Parathyroid adenoma (tissue), 2 donors: ENCODE results near the gene CEACAM8.

Source experiments
- H2AFZ ChIP-seq: fragments of 300-600 bp; sonication (generic); one replicate; pipeline ENCODE4 v1.7.0; 2017; ENCODE audit warnings: antibody characterized with exemption, mild to moderate bottlenecking
- H3K27ac ChIP-seq: fragments of 300-600 bp; sonication (generic); one replicate; pipeline ENCODE4 v1.7.0; 2017
- H3K27me3 ChIP-seq: fragments of 300-600 bp; sonication (generic); one replicate; pipeline ENCODE4 v1.7.0; 2017; ENCODE audit warnings: low read length; ENCODE audit not compliant: control insufficient read depth, insufficient read depth
- H3K36me3 ChIP-seq: fragments of 300-600 bp; sonication (generic); one replicate; pipeline ENCODE4 v1.7.0; 2017; ENCODE audit warnings: low read length; ENCODE audit not compliant: control insufficient read depth, insufficient read depth
- H3K4me1 ChIP-seq: fragments of 300-600 bp; sonication (generic); one replicate; pipeline ENCODE4 v1.7.0; 2017; ENCODE audit warnings: control low read depth
- H3K4me2 ChIP-seq: fragments of 300-600 bp; sonication (generic); one replicate; pipeline ENCODE4 v1.7.0; 2017; ENCODE audit warnings: low read length
- H3K4me3 ChIP-seq: fragments of 300-600 bp; sonication (generic); one replicate; pipeline ENCODE4 v1.7.0; 2017; ENCODE audit warnings: low read depth, low read length
- H3K79me2 ChIP-seq: fragments of 300-600 bp; sonication (generic); one replicate; pipeline ENCODE4 v1.7.0; 2017; ENCODE audit warnings: control low read depth
- H3K9ac ChIP-seq: fragments of 300-600 bp; sonication (generic); one replicate; pipeline ENCODE4 v1.7.0; 2017; ENCODE audit warnings: mild to moderate bottlenecking
- H3K9me3 ChIP-seq: fragments of 300-600 bp; sonication (generic); one replicate; pipeline ENCODE4 v1.7.0; 2017; ENCODE audit warnings: low read length; ENCODE audit not compliant: control insufficient read depth
- TF ChIP-seq, protein P1 (sequence below): fragments of 300-600 bp; sonication (generic); IDR thresholded peaks from one replicate; pipeline ENCODE4 v1.7.0; 2017; ENCODE audit warnings: antibody characterized with exemption, mild to moderate bottlenecking
- donor health status: primary hyperparathyroidism.

CEACAM8 gene

DNA sequence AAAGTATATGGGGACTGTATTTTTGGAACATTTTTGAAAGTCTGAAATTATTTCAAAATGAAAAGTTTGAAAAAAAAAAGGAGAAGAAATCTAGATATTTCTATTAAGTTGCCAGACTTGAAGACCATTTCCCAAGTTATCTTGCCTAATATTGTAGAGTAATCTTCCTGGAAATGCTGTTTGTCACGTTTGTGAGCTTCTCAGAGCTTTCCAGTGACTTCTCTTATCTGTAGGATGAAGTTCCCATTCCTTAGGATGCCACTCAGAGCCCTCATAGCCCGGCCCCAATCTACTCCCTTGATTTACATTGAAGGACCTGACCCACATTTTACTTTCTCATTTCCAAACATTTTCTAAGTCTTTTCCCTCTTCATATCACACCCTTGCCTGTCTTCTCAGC lies 23.6 kb downstream of the CEACAM8 start:
- Histone ChIP-seq H3K79me2 (no peaks in the 10 kb centered on the region), H3K36me3 (no peaks in the 10 kb centered on the region), H3K4me1 (no peaks in the 10 kb centered on the region), H3K4me2 (no peak overlapping the region), H3K9me3 (no peaks in the 10 kb centered on the region), H3K9ac (no peak overlapping the region), H3K27me3 (no peaks in the 10 kb centered on the region), H3K4me3 (no peak overlapping the region), H3K27ac (no peak overlapping the region), H2AFZ (no peak overlapping the region)
- TF ChIP-seq, protein P1, sequence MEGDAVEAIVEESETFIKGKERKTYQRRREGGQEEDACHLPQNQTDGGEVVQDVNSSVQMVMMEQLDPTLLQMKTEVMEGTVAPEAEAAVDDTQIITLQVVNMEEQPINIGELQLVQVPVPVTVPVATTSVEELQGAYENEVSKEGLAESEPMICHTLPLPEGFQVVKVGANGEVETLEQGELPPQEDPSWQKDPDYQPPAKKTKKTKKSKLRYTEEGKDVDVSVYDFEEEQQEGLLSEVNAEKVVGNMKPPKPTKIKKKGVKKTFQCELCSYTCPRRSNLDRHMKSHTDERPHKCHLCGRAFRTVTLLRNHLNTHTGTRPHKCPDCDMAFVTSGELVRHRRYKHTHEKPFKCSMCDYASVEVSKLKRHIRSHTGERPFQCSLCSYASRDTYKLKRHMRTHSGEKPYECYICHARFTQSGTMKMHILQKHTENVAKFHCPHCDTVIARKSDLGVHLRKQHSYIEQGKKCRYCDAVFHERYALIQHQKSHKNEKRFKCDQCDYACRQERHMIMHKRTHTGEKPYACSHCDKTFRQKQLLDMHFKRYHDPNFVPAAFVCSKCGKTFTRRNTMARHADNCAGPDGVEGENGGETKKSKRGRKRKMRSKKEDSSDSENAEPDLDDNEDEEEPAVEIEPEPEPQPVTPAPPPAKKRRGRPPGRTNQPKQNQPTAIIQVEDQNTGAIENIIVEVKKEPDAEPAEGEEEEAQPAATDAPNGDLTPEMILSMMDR: no peak

DNA sequence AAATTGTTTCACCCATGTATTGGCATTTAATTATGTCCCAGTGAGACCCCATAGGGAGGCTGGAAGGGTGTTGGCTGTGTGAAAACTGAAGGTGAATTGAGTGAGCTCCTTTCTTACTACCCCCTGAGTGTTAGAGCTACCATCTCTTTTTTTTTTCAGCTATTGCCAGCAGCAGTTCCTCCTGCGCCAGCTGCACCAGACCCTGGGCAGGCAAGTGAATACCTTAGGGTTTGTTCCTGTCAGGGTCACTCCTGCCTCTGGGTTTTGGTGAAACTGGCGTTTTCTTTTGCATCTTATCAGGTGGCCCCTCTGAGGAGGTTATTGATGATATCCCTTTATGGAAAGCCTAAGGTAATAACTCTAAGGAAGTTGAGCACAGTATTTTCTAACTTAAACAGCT lies 25.5 kb downstream of the CEACAM8 start:
- TF ChIP-seq, protein P1: no peak
- no peaks in the 10 kb centered on the region for H3K4me1 ChIP-seq

DNA sequence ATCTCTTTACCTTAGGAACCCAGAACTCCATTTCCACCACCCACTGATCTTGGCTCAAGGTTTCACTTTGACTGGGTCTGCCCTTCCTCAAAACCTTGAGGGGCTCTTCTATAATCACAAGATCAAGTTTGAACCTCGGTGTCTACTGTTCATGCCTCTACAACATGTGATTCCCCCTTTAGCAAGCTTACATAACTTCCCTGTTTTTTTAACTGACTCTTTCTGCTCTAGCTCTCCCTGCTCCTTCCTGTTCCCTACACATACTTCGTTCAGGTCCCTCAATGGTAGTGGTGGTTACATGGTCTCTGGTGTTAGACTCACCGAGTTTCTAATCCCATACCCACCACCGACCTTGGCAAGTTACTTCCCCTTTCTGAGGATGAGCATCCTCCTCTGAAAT lies 26.7 kb downstream of the CEACAM8 start:
- Histone ChIP-seq H3K4me3 (no peak overlapping the region), H3K27me3 (no peaks in the 10 kb centered on the region), H3K36me3 (no peaks in the 10 kb centered on the region), H3K9ac (no peak overlapping the region), H3K9me3 (no peaks in the 10 kb centered on the region), H3K4me2 (no peak overlapping the region), H3K4me1 (no peaks in the 10 kb centered on the region), H3K79me2 (no peaks in the 10 kb centered on the region), H3K27ac (no peak overlapping the region), H2AFZ (no peak overlapping the region)
- TF ChIP-seq, protein P1: no peak

More for the DNA sequence above, 25.5 kb downstream of the CEACAM8 start:
- no peaks in the 10 kb centered on the region for H3K36me3 ChIP-seq
- no peak overlapping the region for H2AFZ ChIP-seq
- H3K27me3 ChIP-seq: no peaks in the 10 kb centered on the region
- no peak overlapping the region for H3K27ac ChIP-seq
- no peak overlapping the region for H3K4me3 ChIP-seq
- no peak overlapping the region for H3K4me2 ChIP-seq
- no peaks in the 10 kb centered on the region for H3K9me3 ChIP-seq
- H3K9ac ChIP-seq: no peak overlapping the region
- H3K79me2 ChIP-seq: no peaks in the 10 kb centered on the region

DNA sequence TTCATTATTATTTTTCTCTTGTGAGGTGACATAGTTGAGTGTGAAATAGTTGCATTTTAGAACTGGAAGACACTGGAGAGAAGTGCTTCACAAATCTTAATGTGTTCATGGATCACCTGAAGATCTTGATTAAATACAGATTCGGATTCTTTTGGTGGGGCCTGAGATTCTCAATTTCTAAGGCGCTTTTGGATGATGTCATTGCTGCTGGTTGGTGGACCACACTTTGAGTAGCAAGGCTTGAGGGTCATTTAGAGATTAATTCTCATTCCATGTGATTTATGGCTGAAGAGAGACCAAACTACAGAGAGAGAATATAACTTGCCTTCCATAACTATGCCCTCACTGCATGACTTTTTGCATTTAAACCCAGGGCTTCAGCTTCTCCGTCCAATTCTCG lies 27.2 kb downstream of the CEACAM8 start:
- H3K4me1 ChIP-seq: no peaks in the 10 kb centered on the region
- H3K4me2 ChIP-seq: no peak overlapping the region
- H3K27ac ChIP-seq: no peak overlapping the region
- H3K27me3 ChIP-seq: no peaks in the 10 kb centered on the region
- H3K4me3 ChIP-seq: no peak overlapping the region
- TF ChIP-seq, protein P1: no peak
- no peak overlapping the region for H2AFZ ChIP-seq
- H3K9ac ChIP-seq: no peak overlapping the region
- no peaks in the 10 kb centered on the region for H3K9me3 ChIP-seq
- H3K36me3 ChIP-seq: no peaks in the 10 kb centered on the region
- no peaks in the 10 kb centered on the region for H3K79me2 ChIP-seq

DNA sequence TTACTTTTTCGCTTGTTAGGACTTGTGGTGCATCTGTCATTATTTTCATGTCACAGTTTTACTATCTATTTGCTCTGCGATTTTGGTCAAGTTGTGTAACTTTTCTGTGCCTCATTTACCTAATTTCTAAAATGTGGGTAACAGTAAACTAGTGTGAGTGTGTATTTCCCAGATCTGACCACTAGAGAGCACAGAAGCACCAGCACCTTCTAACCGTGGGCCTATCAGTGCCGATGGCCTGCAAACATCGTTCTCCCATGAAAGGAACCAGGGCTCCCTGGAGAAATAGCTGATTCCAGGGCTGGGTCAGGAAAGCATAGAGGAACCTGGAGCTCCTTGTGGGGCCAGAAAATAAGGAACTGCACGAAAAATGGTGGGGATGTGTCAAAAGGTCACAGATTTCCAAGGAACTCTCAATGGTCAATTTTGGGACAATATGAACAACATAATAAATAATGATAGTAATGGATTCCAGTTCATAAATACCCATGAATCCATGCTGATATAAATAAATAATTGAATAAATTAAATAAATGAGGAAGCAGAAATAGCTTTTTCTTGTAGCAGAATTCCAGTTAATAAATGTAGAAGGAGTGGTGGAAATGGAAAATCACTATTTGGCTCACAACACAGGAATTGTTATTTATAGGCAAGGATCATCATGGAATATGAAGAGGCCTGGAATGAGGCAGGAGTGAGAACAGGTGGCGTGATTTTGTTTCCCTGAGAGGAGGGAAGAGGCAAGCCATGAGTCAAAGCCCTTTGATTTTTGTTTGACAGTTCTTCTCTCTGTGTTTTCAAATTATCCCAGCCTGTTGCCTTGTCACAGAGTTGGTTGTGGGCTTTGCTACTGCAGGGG lies 31.1 kb downstream of the CEACAM8 start:
- Histone ChIP-seq H3K4me3 (no peak overlapping the region), H3K9ac (no peak overlapping the region), H3K9me3 (no peaks in the 10 kb centered on the region), H3K27me3 (no peaks in the 10 kb centered on the region), H3K27ac (no peak overlapping the region), H3K4me2 (no peak overlapping the region), H2AFZ (peak overlapping the region; percentile 85), H3K79me2 (no peaks in the 10 kb centered on the region), H3K36me3 (no peaks in the 10 kb centered on the region), H3K4me1 (no peaks in the 10 kb centered on the region)
- TF ChIP-seq, protein P1: peak; percentile 61
